ENCODE results near the gene MMP12.
"Not testable (repeated sequence)": the region's sequence is repeated elsewhere in the genome, so short reads cannot be mapped to it uniquely, and the experiment has no call there.

MMP12 gene

DNA sequence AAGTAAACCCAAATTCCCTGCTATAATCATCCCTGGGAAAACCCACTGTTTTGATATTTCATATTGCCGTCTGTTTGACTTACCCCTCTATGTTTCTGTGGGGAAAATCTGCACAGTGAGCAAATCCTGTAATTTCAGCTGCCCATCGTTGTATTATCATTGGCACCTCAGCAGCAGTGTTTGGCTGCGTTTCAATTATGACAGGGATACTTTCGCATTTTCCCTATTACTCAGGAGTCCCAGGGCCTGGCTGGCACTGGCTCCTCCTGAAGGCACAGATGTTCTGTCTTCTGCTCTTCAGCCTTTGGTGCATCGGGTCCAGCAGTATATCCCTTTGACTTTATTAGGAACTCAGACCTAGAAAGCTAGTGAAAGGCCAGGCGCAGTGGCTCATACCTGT lies 12.2 kb upstream of the MMP12 start:
- Histone ChIP-seq H3K56ac (ENCODE audit: low read length) (no peak overlapping the region), H2BK5ac (ENCODE audit: low read length) (no peak overlapping the region), H2AK5ac (ENCODE audit: low read length) (no peak overlapping the region), H3K18ac (ENCODE audit: low read length) (no peak overlapping the region), H4K8ac (ENCODE audit: low read depth, low read length) (no peak overlapping the region), H3K4me2 (ENCODE audit: low read length) (no peak overlapping the region), H4K5ac (ENCODE audit: low read length) (no peak overlapping the region), H3K27me3 (ENCODE audit: insufficient read depth, low read length, poor library complexity) (no peaks in the 10 kb centered on the region), H3K9ac (ENCODE audit: low read length) (no peak overlapping the region), H3K36me3 (ENCODE audit: control insufficient read depth, insufficient read depth, low read length) (no peaks in the 10 kb centered on the region), H2BK120ac (ENCODE audit: low read depth, low read length) (no peak overlapping the region), H3K4me1 (ENCODE audit: control insufficient read depth, low read depth, low read length) (no peaks in the 10 kb centered on the region), H3K4ac (ENCODE audit: low read depth, low read length) (no peak overlapping the region), H2BK15ac (replicated peaks; ENCODE audit: low read depth) (no peak overlapping the region), H3K79me2 (ENCODE audit: control insufficient read depth, insufficient read depth, low read length) (no peaks in the 10 kb centered on the region), H3K79me1 (ENCODE audit: low read length) (no peaks in the 10 kb centered on the region), H3K4me3 (ENCODE audit: low read length) (no peak overlapping the region), H3K23ac (ENCODE audit: low read length) (no peak overlapping the region), H3K27ac (ENCODE audit: low read depth, low read length) (no peak overlapping the region)
- DNase-seq: no peak
- WGBS (ENCODE audit: extremely low coverage, insufficient coverage, low lambda C conversion rate): no CpG with 5 or more reads among the region's 6 CpGs

DNA sequence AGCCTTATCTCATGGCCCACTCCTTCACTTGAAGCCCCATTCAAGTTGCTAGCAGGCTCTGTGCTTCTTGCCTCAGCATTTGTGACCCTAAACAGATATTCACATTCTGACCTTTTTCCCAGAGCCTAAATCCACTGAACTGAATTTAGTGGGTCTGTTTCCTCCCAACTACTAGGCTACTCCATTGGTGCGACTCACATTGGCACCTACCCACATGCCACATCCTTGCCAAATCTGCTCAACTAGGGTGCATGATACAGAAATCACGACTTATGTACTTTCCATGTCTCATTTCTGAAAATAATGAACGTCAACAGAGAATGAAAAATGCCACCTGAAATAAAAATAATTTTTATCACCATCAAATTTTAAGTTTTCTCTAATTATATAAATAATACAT lies 8.4 kb upstream of the MMP12 start:
- H3K9ac ChIP-seq (ENCODE audit: low read length): no peak overlapping the region
- H3K27ac ChIP-seq (ENCODE audit: low read depth, low read length): no peak overlapping the region
- H3K4ac ChIP-seq (ENCODE audit: low read depth, low read length): no peak overlapping the region
- no peak overlapping the region for H2AK5ac ChIP-seq (ENCODE audit: low read length)
- no CpG with 5 or more reads among the region's 3 CpGs for WGBS (ENCODE audit: extremely low coverage, insufficient coverage, low lambda C conversion rate)
- H3K79me1 ChIP-seq (ENCODE audit: low read length): no peaks in the 10 kb centered on the region
- H2BK15ac ChIP-seq (replicated peaks; ENCODE audit: low read depth): no peak overlapping the region
- no peak overlapping the region for H4K5ac ChIP-seq (ENCODE audit: low read length)
- H3K79me2 ChIP-seq (ENCODE audit: control insufficient read depth, insufficient read depth, low read length): no peaks in the 10 kb centered on the region
- no peak overlapping the region for H4K8ac ChIP-seq (ENCODE audit: low read depth, low read length)
- DNase-seq: no peak
- H3K27me3 ChIP-seq (ENCODE audit: insufficient read depth, low read length, poor library complexity): no peaks in the 10 kb centered on the region
- H3K23ac ChIP-seq (ENCODE audit: low read length): no peak overlapping the region
- no peak overlapping the region for H2BK5ac ChIP-seq (ENCODE audit: low read length)
- H2BK120ac ChIP-seq (ENCODE audit: low read depth, low read length): no peak overlapping the region
- H3K4me2 ChIP-seq (ENCODE audit: low read length): no peak overlapping the region
- H3K4me3 ChIP-seq (ENCODE audit: low read length): no peak overlapping the region
- no peak overlapping the region for H3K18ac ChIP-seq (ENCODE audit: low read length)
- no peaks in the 10 kb centered on the region for H3K4me1 ChIP-seq (ENCODE audit: control insufficient read depth, low read depth, low read length)
- H3K36me3 ChIP-seq (ENCODE audit: control insufficient read depth, insufficient read depth, low read length): no peaks in the 10 kb centered on the region
- H3K56ac ChIP-seq (ENCODE audit: low read length): no peak overlapping the region

DNA sequence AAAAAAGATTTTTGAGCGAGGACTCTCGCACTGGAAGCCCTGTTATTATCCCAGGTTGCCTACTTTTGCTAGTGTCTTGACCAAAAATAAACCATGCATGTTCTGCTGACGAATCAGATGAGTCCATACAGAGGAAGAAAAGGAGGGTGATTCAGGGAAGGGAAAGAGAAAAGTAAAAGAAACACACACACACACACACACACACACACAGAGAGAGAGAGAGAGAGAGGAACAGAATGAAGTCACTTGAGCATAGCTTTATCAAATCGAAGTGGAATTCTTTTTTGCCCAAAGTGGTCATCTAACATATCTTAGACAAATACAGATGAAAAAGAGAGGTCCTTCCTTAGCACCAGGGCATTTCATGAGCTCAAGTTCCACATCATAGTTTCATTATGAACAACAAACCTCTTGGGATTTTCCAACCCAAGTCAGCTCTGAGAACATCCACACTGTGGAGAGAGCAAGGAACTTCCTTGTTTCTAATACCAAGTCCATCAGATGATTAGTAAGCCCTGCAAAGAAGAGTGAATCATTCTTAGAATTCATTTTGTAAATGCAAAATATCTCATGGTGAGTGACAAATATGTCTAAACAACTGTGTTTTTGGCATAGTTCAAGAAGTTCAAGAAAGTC lies 7.7 kb upstream of the MMP12 start:
- Histone ChIP-seq H3K4me1 (ENCODE audit: control insufficient read depth, low read depth, low read length) (no peaks in the 10 kb centered on the region), H3K36me3 (ENCODE audit: control insufficient read depth, insufficient read depth, low read length) (no peaks in the 10 kb centered on the region), H3K9ac (ENCODE audit: low read length) (no peak overlapping the region), H3K56ac (ENCODE audit: low read length) (no peak overlapping the region), H3K27me3 (ENCODE audit: insufficient read depth, low read length, poor library complexity) (no peaks in the 10 kb centered on the region), H3K27ac (ENCODE audit: low read depth, low read length) (no peak overlapping the region), H3K79me2 (ENCODE audit: control insufficient read depth, insufficient read depth, low read length) (no peaks in the 10 kb centered on the region), H2AK5ac (ENCODE audit: low read length) (no peak overlapping the region), H3K4ac (ENCODE audit: low read depth, low read length) (no peak overlapping the region), H4K5ac (ENCODE audit: low read length) (no peak overlapping the region), H3K23ac (ENCODE audit: low read length) (no peak overlapping the region), H3K18ac (ENCODE audit: low read length) (no peak overlapping the region), H2BK5ac (ENCODE audit: low read length) (no peak overlapping the region), H3K4me2 (ENCODE audit: low read length) (no peak overlapping the region), H3K79me1 (ENCODE audit: low read length) (no peaks in the 10 kb centered on the region), H2BK15ac (replicated peaks; ENCODE audit: low read depth) (no peak overlapping the region), H4K8ac (ENCODE audit: low read depth, low read length) (no peak overlapping the region), H2BK120ac (ENCODE audit: low read depth, low read length) (no peak overlapping the region), H3K4me3 (ENCODE audit: low read length) (no peak overlapping the region)
- no CpG with 5 or more reads among the region's 4 CpGs for WGBS (ENCODE audit: extremely low coverage, insufficient coverage, low lambda C conversion rate)
- DNase-seq: no peak

DNA sequence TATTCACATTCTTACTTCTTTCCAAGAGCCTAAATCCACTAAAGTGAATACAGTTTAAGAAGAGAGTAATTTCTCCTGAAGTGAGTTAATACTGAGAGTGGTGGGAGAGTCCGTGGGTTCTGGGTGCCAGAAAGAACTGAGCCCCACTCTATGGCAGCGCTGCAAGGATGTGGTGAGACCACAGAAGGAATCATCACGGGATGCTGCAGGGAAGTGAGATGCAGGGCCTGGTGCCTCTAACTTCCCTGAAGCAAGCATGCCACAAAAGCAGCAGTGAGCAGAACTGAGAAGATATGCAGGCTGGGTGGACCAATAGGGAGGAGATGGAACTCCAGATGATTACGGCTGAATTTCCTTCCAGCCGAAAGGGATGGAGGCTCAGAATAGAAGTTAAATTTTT lies 5.0 kb upstream of the MMP12 start:
- Histone ChIP-seq H3K79me1 (ENCODE audit: low read length) (no peaks in the 10 kb centered on the region), H3K4me3 (ENCODE audit: low read length) (no peak overlapping the region), H4K5ac (ENCODE audit: low read length) (no peak overlapping the region), H3K56ac (ENCODE audit: low read length) (no peak overlapping the region), H3K27me3 (ENCODE audit: insufficient read depth, low read length, poor library complexity) (no peaks in the 10 kb centered on the region), H2BK15ac (replicated peaks; ENCODE audit: low read depth) (no peak overlapping the region), H3K27ac (ENCODE audit: low read depth, low read length) (no peak overlapping the region), H2BK120ac (ENCODE audit: low read depth, low read length) (no peak overlapping the region), H4K8ac (ENCODE audit: low read depth, low read length) (no peak overlapping the region), H2AK5ac (ENCODE audit: low read length) (no peak overlapping the region), H3K18ac (ENCODE audit: low read length) (no peak overlapping the region), H2BK5ac (ENCODE audit: low read length) (no peak overlapping the region), H3K23ac (ENCODE audit: low read length) (no peak overlapping the region), H3K9ac (ENCODE audit: low read length) (no peak overlapping the region), H3K36me3 (ENCODE audit: control insufficient read depth, insufficient read depth, low read length) (no peaks in the 10 kb centered on the region), H3K4me1 (ENCODE audit: control insufficient read depth, low read depth, low read length) (no peaks in the 10 kb centered on the region), H3K4ac (ENCODE audit: low read depth, low read length) (no peak overlapping the region), H3K4me2 (ENCODE audit: low read length) (no peak overlapping the region), H3K79me2 (ENCODE audit: control insufficient read depth, insufficient read depth, low read length) (no peaks in the 10 kb centered on the region)
- DNase-seq: no peak
- WGBS (ENCODE audit: extremely low coverage, insufficient coverage, low lambda C conversion rate): no CpG with 5 or more reads among the region's 5 CpGs

DNA sequence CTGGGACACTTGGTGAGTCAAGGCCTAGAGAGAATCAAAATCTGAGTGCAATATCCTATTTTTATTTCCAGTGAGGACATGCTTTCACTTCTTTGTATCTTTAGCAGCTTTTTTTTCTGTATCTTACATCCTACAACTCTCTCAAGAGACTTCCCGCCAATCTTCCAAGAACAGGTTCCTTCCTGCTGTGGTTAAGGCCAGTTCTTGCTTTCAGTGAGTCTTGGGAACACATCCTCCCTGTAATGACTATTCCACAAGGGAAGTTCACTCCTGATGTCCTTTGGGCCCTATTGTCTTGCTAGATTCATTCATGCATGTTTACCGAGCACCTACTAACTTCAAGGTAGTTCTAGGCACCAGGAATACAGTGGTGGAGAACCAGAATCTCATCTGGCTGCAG lies 3.8 kb upstream of the MMP12 start:
- no peak overlapping the region for H3K18ac ChIP-seq (ENCODE audit: low read length)

DNA sequence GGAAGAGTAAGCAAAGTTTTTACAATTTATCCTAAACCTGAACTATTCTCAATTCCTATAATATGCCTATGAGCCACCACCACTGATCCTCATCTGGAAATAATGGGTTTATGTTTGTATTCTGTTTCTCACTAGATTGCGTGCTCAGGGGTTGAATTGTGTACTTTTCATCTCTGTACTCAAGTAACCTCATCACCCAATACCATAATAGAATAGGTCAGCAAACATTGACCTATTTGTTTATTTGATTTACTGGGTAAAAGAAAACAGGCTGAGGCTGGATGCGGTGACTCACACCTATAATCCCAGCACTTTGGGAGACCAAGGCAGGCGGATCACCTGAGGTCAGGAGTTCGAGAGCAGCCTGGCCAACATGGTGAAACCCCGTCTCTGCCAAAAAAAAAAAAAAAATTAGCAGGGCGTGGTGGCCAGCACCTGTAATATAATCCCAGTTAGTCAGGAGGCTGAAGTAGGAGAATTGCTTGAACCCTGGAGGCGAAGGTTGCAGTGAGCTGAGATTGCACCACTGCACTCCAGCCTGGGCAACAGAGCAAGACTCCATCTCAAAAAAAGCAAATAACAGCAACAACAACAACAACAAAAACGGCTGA lies 5.3 kb downstream of the MMP12 start:
- DNase-seq; H3K79me2 ChIP-seq (ENCODE audit: control insufficient read depth, insufficient read depth, low read length); H3K23ac ChIP-seq (ENCODE audit: low read length); H3K36me3 ChIP-seq (ENCODE audit: control insufficient read depth, insufficient read depth, low read length); H4K5ac ChIP-seq (ENCODE audit: low read length); H3K79me1 ChIP-seq (ENCODE audit: low read length); H3K9ac ChIP-seq (ENCODE audit: low read length); H3K4me1 ChIP-seq (ENCODE audit: control insufficient read depth, low read depth, low read length); H2BK5ac ChIP-seq (ENCODE audit: low read length); H3K27me3 ChIP-seq (ENCODE audit: insufficient read depth, low read length, poor library complexity); H2BK120ac ChIP-seq (ENCODE audit: low read depth, low read length); H2AK5ac ChIP-seq (ENCODE audit: low read length); H3K4ac ChIP-seq (ENCODE audit: low read depth, low read length); H4K8ac ChIP-seq (ENCODE audit: low read depth, low read length); H3K4me3 ChIP-seq (ENCODE audit: low read length); H3K4me2 ChIP-seq (ENCODE audit: low read length); H3K56ac ChIP-seq (ENCODE audit: low read length); H3K18ac ChIP-seq (ENCODE audit: low read length); H2BK15ac ChIP-seq (replicated peaks; ENCODE audit: low read depth); H3K27ac ChIP-seq (ENCODE audit: low read depth, low read length): not testable (repeated sequence)
- no CpG with 5 or more reads among the region's 8 CpGs for WGBS (ENCODE audit: extremely low coverage, insufficient coverage, low lambda C conversion rate)

More for the DNA sequence above, 3.8 kb upstream of the MMP12 start:
- no peak overlapping the region for H3K4me2 ChIP-seq (ENCODE audit: low read length)
- H3K36me3 ChIP-seq (ENCODE audit: control insufficient read depth, insufficient read depth, low read length): no peaks in the 10 kb centered on the region
- no peak overlapping the region for H2BK5ac ChIP-seq (ENCODE audit: low read length)
- DNase-seq: no peak
- H3K56ac ChIP-seq (ENCODE audit: low read length): no peak overlapping the region
- H3K79me1 ChIP-seq (ENCODE audit: low read length): no peaks in the 10 kb centered on the region
- H3K4ac ChIP-seq (ENCODE audit: low read depth, low read length): no peak overlapping the region
- no peak overlapping the region for H3K9ac ChIP-seq (ENCODE audit: low read length)
- H3K23ac ChIP-seq (ENCODE audit: low read length): no peak overlapping the region
- no peaks in the 10 kb centered on the region for H3K27me3 ChIP-seq (ENCODE audit: insufficient read depth, low read length, poor library complexity)
- H4K5ac ChIP-seq (ENCODE audit: low read length): no peak overlapping the region
- no CpG with 5 or more reads among the region's 2 CpGs for WGBS (ENCODE audit: extremely low coverage, insufficient coverage, low lambda C conversion rate)
- no peaks in the 10 kb centered on the region for H3K4me1 ChIP-seq (ENCODE audit: control insufficient read depth, low read depth, low read length)
- H3K27ac ChIP-seq (ENCODE audit: low read depth, low read length): no peak overlapping the region
- no peak overlapping the region for H2BK120ac ChIP-seq (ENCODE audit: low read depth, low read length)
- no peak overlapping the region for H3K4me3 ChIP-seq (ENCODE audit: low read length)
- no peak overlapping the region for H4K8ac ChIP-seq (ENCODE audit: low read depth, low read length)
- no peak overlapping the region for H2BK15ac ChIP-seq (replicated peaks; ENCODE audit: low read depth)
- H2AK5ac ChIP-seq (ENCODE audit: low read length): no peak overlapping the region
- no peaks in the 10 kb centered on the region for H3K79me2 ChIP-seq (ENCODE audit: control insufficient read depth, insufficient read depth, low read length)

All from mesendoderm (in vitro differentiated cells).